Measurements from ENCODE around the gene ACSF3. TPM values are rescaled to one million over a fixed set of nuclear protein-coding genes. Genes with fewer than 3 reads are reported as not detected.

Gene ACSF3
- total RNA-seq, 1 experiment from 2014 or later = 54.9 TPM

DNA sequence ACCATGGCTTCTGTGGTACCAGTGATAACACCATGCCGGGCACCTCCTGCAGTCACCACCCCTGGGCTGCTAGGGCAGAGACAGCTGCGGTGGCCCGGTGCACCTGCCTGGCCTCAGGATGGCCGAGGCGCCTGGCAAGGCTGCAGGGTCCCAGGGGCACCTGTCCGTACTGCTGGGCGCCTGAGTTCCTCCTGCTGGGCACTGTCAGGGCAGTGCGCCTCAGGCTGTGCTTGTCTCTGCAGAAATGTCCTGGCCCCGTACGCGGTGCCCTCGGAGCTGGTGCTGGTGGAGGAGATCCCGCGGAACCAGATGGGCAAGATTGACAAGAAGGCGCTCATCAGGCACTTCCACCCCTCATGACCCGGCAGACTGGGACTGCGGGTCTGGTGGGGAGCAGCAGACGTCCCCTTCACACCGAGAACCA lies 60.2 kb downstream of the ACSF3 start:
- Mint-ChIP-seq H3K4me1 (ENCODE audit: low read depth, unreplicated experiment) (peaks cover 6% of the 10 kb centered on the region), H3K27ac (ENCODE audit: unreplicated experiment) (peak overlapping the region; percentile 45), H3K27me3 (ENCODE audit: unreplicated experiment) (peaks cover 32% of the 10 kb centered on the region), H3K4me3 (ENCODE audit: low read depth, unreplicated experiment) (no peak overlapping the region), H3K9me3 (ENCODE audit: low read depth, unreplicated experiment) (peaks cover 10% of the 10 kb centered on the region), H3K36me3 (ENCODE audit: insufficient read depth, unreplicated experiment) (peaks cover 67% of the 10 kb centered on the region)
- peak; percentile 45 for DNase-seq
- TF ChIP-seq, protein P1, sequence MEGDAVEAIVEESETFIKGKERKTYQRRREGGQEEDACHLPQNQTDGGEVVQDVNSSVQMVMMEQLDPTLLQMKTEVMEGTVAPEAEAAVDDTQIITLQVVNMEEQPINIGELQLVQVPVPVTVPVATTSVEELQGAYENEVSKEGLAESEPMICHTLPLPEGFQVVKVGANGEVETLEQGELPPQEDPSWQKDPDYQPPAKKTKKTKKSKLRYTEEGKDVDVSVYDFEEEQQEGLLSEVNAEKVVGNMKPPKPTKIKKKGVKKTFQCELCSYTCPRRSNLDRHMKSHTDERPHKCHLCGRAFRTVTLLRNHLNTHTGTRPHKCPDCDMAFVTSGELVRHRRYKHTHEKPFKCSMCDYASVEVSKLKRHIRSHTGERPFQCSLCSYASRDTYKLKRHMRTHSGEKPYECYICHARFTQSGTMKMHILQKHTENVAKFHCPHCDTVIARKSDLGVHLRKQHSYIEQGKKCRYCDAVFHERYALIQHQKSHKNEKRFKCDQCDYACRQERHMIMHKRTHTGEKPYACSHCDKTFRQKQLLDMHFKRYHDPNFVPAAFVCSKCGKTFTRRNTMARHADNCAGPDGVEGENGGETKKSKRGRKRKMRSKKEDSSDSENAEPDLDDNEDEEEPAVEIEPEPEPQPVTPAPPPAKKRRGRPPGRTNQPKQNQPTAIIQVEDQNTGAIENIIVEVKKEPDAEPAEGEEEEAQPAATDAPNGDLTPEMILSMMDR (IDR thresholded peaks at IDR 0.05; ENCODE audit: unreplicated experiment) = no peak
- BruUV-seq (replicated peaks) = no TSS peak
- intact Hi-C loops (cut with micrococcal nuclease; ENCODE audit: unreplicated experiment) = no loop called here
- CTCF ChIA-PET = no interaction called here

DNA sequence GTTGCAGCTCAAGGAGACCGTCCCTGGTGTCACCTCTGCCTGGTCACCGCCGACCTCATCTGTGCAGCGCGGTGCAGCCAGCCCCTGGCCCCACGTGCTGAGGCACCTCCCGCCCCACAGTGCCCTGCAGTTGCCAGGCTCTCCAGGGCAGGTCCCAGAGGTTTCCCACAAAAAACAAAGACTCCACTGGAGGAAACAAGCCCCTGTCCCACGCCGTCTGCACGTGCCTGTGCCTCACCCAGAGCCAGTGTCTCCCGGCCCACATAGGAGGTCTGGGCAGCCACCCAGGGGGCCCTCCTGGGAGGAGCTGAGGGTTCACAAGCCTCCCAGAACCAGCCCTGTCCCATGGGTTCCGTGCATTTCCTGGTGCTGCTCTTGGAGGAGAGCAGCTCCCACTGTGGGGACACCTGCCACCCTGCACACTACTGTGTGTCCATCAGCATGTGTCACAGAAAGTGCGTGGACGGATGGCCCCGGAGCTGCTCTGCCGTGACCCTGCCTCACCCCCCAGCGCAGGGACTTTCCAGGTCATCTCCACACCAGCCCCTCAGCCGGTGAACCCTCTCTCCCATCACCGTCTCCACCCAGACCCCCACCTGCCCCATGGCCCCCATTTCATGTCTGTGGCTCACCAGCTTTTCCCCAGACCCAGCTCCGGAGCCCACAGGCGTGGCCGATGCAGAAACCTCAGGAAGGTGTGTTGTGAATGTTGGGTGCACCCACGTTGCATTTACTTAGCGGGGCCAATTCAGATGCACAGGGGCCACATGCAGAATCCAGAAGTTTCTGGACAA lies 60.9 kb downstream of the ACSF3 start:
- Mint-ChIP-seq H3K4me3 (ENCODE audit: low read depth, unreplicated experiment) (peak overlapping the region; percentile 14), H3K27me3 (ENCODE audit: unreplicated experiment) (peaks cover 32% of the 10 kb centered on the region), H3K4me1 (ENCODE audit: low read depth, unreplicated experiment) (peaks cover 6% of the 10 kb centered on the region), H3K36me3 (ENCODE audit: insufficient read depth, unreplicated experiment) (peaks cover 61% of the 10 kb centered on the region), H3K9me3 (ENCODE audit: low read depth, unreplicated experiment) (peaks cover 3% of the 10 kb centered on the region), H3K27ac (ENCODE audit: unreplicated experiment) (peak overlapping the region; percentile 45)
- CTCF ChIA-PET = no interaction called here
- TF ChIP-seq, protein P1 (IDR thresholded peaks at IDR 0.05; ENCODE audit: unreplicated experiment) = no peak
- no peak for DNase-seq
- BruUV-seq (replicated peaks) = no TSS peak
- intact Hi-C loops (cut with micrococcal nuclease; ENCODE audit: unreplicated experiment) = no loop called here

DNA sequence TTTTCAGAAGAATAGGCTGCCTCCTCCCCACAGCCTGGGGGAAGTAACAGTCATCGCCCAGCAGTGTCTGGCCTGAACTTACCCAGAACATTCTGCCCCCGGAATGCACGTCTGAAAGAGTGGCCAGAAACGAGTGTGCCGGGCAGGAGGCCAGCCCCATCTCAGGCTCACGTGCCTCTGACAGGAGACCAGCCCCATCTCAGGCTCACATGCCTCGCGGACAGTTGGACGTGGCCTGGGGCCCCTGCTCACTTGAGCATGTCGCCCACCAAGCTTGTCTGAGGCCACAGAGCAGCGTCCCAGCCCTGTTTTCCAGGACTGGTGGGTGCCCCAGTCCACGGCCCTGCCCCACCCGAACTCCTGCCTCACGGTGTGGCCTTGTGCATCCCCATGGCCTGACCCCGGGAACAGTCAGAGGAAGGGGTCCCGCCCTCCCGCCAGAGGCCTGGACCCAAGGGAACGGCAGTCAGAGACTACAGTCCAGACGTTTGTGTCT lies 61.6 kb downstream of the ACSF3 start:
- peaks cover 6% of the 10 kb centered on the region for H3K4me1 Mint-ChIP-seq (ENCODE audit: low read depth, unreplicated experiment)
- no peak for DNase-seq
- CTCF ChIA-PET = no interaction called here
- H3K27me3 Mint-ChIP-seq (ENCODE audit: unreplicated experiment) = peaks cover 32% of the 10 kb centered on the region
- peaks cover 54% of the 10 kb centered on the region for H3K36me3 Mint-ChIP-seq (ENCODE audit: insufficient read depth, unreplicated experiment)
- no peak overlapping the region for H3K4me3 Mint-ChIP-seq (ENCODE audit: low read depth, unreplicated experiment)
- H3K9me3 Mint-ChIP-seq (ENCODE audit: low read depth, unreplicated experiment) = no peaks in the 10 kb centered on the region
- no TSS peak for BruUV-seq (replicated peaks)
- TF ChIP-seq, protein P1 (IDR thresholded peaks at IDR 0.05; ENCODE audit: unreplicated experiment) = no peak
- H3K27ac Mint-ChIP-seq (ENCODE audit: unreplicated experiment) = peak overlapping the region; percentile 45
- intact Hi-C loops (cut with micrococcal nuclease; ENCODE audit: unreplicated experiment) = no loop called here

DNA sequence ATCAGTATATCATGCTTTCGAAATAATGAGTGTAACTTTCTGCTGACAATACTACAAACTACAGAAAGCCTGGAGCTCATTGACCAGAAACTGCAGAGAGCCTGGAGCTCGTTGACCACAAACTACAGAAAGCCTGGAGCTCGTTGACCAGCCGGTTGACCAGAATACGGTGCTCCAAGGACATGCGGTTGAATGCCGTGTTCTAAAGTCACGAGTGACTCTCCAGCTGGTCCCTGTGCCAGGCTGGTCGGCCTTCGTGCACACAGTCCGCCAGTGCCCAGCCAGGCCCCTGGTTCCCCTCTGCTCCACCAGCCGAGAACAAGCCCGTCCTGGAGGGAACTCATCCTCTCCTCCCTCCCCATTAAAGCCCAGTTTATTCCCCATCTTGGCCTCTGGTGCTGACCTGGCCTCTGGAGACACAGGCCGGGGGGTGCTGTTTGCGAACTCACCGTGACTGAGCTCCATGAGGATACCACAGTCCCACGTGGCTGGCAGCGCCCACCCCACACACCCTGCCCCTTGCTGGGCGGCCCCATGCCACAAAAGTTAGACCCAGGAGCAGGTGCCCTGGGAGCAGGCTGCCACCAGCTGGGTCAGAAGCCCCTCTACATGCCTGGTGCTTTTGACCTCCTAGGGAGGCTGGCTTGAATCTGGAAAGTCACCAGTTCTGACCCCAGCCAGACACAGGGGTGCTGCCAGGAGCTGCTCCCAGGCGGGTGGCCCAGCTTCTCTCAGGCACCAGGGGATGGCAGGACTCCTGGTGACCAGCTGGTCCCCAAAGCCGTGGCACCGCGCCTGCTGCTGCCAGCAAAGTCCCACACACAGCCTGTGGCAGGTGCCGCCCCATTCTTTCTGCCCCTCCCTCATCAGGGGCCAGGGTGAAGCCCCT lies 62.4 kb downstream of the ACSF3 start:
- intact Hi-C loops (cut with micrococcal nuclease; ENCODE audit: unreplicated experiment) = no loop called here
- CTCF ChIA-PET = interaction anchor here (0.9 kb wide), 1 partner anchor 103 kb away, joined by 3 read pairs; no protein-coding TSS in a partner anchor
- Mint-ChIP-seq H3K4me1 (ENCODE audit: low read depth, unreplicated experiment) (peaks cover 6% of the 10 kb centered on the region), H3K9me3 (ENCODE audit: low read depth, unreplicated experiment) (no peaks in the 10 kb centered on the region), H3K4me3 (ENCODE audit: low read depth, unreplicated experiment) (no peak overlapping the region), H3K27me3 (ENCODE audit: unreplicated experiment) (peaks cover 32% of the 10 kb centered on the region), H3K36me3 (ENCODE audit: insufficient read depth, unreplicated experiment) (peaks cover 47% of the 10 kb centered on the region), H3K27ac (ENCODE audit: unreplicated experiment) (peak overlapping the region; percentile 45)
- TSS peak; percentile 42 for BruUV-seq (replicated peaks)
- no peak for DNase-seq
- TF ChIP-seq, protein P1 (IDR thresholded peaks at IDR 0.05; ENCODE audit: unreplicated experiment) = no peak

Measured in Calu3 (cell line).